Neural cell (in vitro differentiated cells): ENCODE data around the gene OGFOD1. TPM values are rescaled to one million over a fixed set of nuclear protein-coding genes. Genes with fewer than 3 reads are reported as not detected.

ENCODE experiments used
- H2AFZ ChIP-seq: fragments of 200-600, 300-800 bp; sonication (generic), shearing (Covaris generic); 2 replicates; pipeline ENCODE4 v1.6.0; 2014; ENCODE audit warnings: low read depth, mild to moderate bottlenecking, antibody characterized with exemption, low read length, moderate library complexity
- H3F3A ChIP-seq: fragments of 200-600 bp; shearing (Covaris generic); 2 replicates; pipeline ENCODE4 v1.6.1; 2016; ENCODE audit warnings: mild to moderate bottlenecking, moderate library complexity, mixed read lengths, antibody characterized with exemption, low read length; ENCODE audit not compliant: insufficient read depth, poor library complexity, severe bottlenecking
- H3K27ac ChIP-seq: fragments of 200-600, 300-800 bp; sonication (generic), shearing (Covaris generic); 2 replicates; pipeline ENCODE4 v1.5.1; 2014; ENCODE audit warnings: mild to moderate bottlenecking, low read length, moderate library complexity
- H3K27me3 ChIP-seq: fragments of 300-800, 200-600 bp; sonication (generic), shearing (Covaris generic); 2 replicates; pipeline ENCODE4 v1.6.0; 2014; ENCODE audit warnings: mild to moderate bottlenecking, low read depth, low read length, moderate library complexity; ENCODE audit not compliant: insufficient read depth
- H3K36me3 ChIP-seq: fragments of 300-800, 200-600 bp; sonication (generic), shearing (Covaris generic); 2 replicates; pipeline ENCODE4 v1.5.1; 2014; ENCODE audit warnings: mild to moderate bottlenecking, antibody characterized with exemption, low read length, moderate library complexity; ENCODE audit not compliant: insufficient read depth
- H3K4me2 ChIP-seq: fragments of 300-800, 200-600 bp; sonication (generic), shearing (Covaris generic); 2 replicates; pipeline ENCODE4 v1.6.0; 2014; ENCODE audit warnings: mild to moderate bottlenecking, low read length
- H3K4me3 ChIP-seq: fragments of 300-800, 200-600 bp; sonication (generic), shearing (Covaris generic); 2 replicates; pipeline ENCODE4 v1.5.1; 2014; ENCODE audit warnings: mild to moderate bottlenecking, low read length, moderate library complexity
- H3K79me2 ChIP-seq: fragments of 200-600 bp; shearing (Covaris generic); replicated peaks from 2 replicates; pipeline ENCODE4 v1.6.0; 2014; ENCODE audit warnings: mild to moderate bottlenecking, low read length, moderate library complexity; ENCODE audit not compliant: insufficient read depth
- H3K9ac ChIP-seq: fragments of 300-800, 200-600 bp; sonication (generic), shearing (Covaris generic); 2 replicates; pipeline ENCODE4 v1.6.1; 2016; ENCODE audit warnings: mild to moderate bottlenecking, low read length, mixed read lengths
- H3K9me2 ChIP-seq: fragments of 200-600 bp; shearing (Covaris generic); 2 replicates; pipeline ENCODE4 v1.6.1; 2016; ENCODE audit warnings: mild to moderate bottlenecking, low read length, mixed read lengths; ENCODE audit not compliant: insufficient read depth
- H3K9me3 ChIP-seq: fragments of 200-600, 300-800 bp; sonication (generic), shearing (Covaris generic); 2 replicates; pipeline ENCODE4 v1.6.1; 2016; ENCODE audit warnings: mild to moderate bottlenecking, mixed run types, low read length, moderate library complexity, mixed read lengths
- H4K20me1 ChIP-seq: fragments of 200-600 bp; shearing (Covaris generic); 2 replicates; pipeline ENCODE4 v1.6.1; 2016; ENCODE audit warnings: mild to moderate bottlenecking, mixed run types; ENCODE audit not compliant: insufficient read depth
- CTCF ChIP-seq: fragments of 450-650 bp; IDR thresholded peaks from 2 replicates; pipeline ENCODE4 v1.5.1; 2014; ENCODE audit warnings: antibody characterized with exemption, mild to moderate bottlenecking, moderate library complexity; ENCODE audit not compliant: poor library complexity, severe bottlenecking
- EP300 ChIP-seq: fragments of 450-650 bp; conservative IDR thresholded peaks from 2 replicates; pipeline ENCODE4 v1.6.1; 2014; ENCODE audit warnings: antibody characterized with exemption, mild to moderate bottlenecking, moderate library complexity; ENCODE audit not compliant: poor library complexity, severe bottlenecking
- EZH2 ChIP-seq: fragments of 200-600, 300-800 bp; shearing (Covaris generic), sonication (generic); IDR thresholded peaks from 2 replicates; pipeline ENCODE4 v1.6.1; 2014; ENCODE audit warnings: antibody characterized with exemption, low read length, borderline replicate concordance, mild to moderate bottlenecking; ENCODE audit not compliant: insufficient read depth, poor library complexity, severe bottlenecking
- MXI1 ChIP-seq: fragments of 450-650 bp; conservative IDR thresholded peaks from 2 replicates; pipeline ENCODE4 v1.6.1; 2014; ENCODE audit warnings: antibody characterized with exemption, mild to moderate bottlenecking; ENCODE audit not compliant: poor library complexity, severe bottlenecking
- POLR2AphosphoS5 ChIP-seq: IDR thresholded peaks from 2 replicates; pipeline ENCODE4 v1.6.1; 2012
- RAD21 ChIP-seq: fragments of 450-650 bp; conservative IDR thresholded peaks from 2 replicates; pipeline ENCODE4 v1.6.1; 2014; ENCODE audit warnings: antibody characterized with exemption, mild to moderate bottlenecking, moderate library complexity
- REST ChIP-seq: IDR thresholded peaks from 2 replicates; pipeline ENCODE4 v1.6.1; 2012; ENCODE audit warnings: borderline replicate concordance
- SMC3 ChIP-seq: fragments of 450-650 bp; conservative IDR thresholded peaks from 2 replicates; pipeline ENCODE4 v1.6.1; 2014; ENCODE audit warnings: antibody characterized with exemption, mild to moderate bottlenecking, moderate library complexity; ENCODE audit not compliant: poor library complexity
- TAF1 ChIP-seq: IDR thresholded peaks from 2 replicates; pipeline ENCODE4 v1.6.1; 2012; ENCODE audit warnings: low read depth
- polyA plus RNA-seq: library from polyadenylated mRNA; depleted of rRNA; stranded (reverse); fragments of >200 nt; gene quantifications from 2 replicates; pipeline ENCODE4 v1.2.3, GENCODE V29; 2014

Gene OGFOD1
- polyA plus RNA-seq, 1 donor from 2014 or later: 35.6 TPM

GRCh38 chr16:56505181-56505580, 53.8 kb downstream of the OGFOD1 start:
- Histone ChIP-seq H3K4me2 (no peak overlapping the region), H3K27me3 (no peaks in the 10 kb centered on the region), H2AFZ (no peak overlapping the region), H3K4me3 (no peak overlapping the region), H3K27ac (no peak overlapping the region), H4K20me1 (no peaks in the 10 kb centered on the region), H3K9me3 (no peaks in the 10 kb centered on the region), H3F3A (no peaks in the 10 kb centered on the region), H3K9me2 (no peaks in the 10 kb centered on the region), H3K9ac (no peak overlapping the region), H3K36me3 (peaks cover 23% of the 10 kb centered on the region), H3K79me2 (no peaks in the 10 kb centered on the region)
- TF ChIP-seq EZH2 (no peak), RAD21 (no peak), SMC3 (no peak), CTCF (no peak), REST (no peak), EP300 (no peak), MXI1 (no peak), TAF1 (no peak), POLR2AphosphoS5 (no peak)

GRCh38 chr16:56506941-56507340, 55.6 kb downstream of the OGFOD1 start:
- H3K4me2 ChIP-seq: no peak overlapping the region
- H4K20me1 ChIP-seq: no peaks in the 10 kb centered on the region
- no peaks in the 10 kb centered on the region for H3K9me3 ChIP-seq
- no peaks in the 10 kb centered on the region for H3F3A ChIP-seq
- H3K9ac ChIP-seq: no peak overlapping the region
- no peaks in the 10 kb centered on the region for H3K27me3 ChIP-seq
- no peak overlapping the region for H2AFZ ChIP-seq
- no peak overlapping the region for H3K4me3 ChIP-seq
- no peak overlapping the region for H3K27ac ChIP-seq
- H3K36me3 ChIP-seq: peaks cover 23% of the 10 kb centered on the region
- H3K79me2 ChIP-seq: no peaks in the 10 kb centered on the region
- no peaks in the 10 kb centered on the region for H3K9me2 ChIP-seq
- no peak for TF ChIP-seq POLR2AphosphoS5
- no peak for TF ChIP-seq EP300
- no peak for TF ChIP-seq SMC3
- no peak for TF ChIP-seq EZH2
- TF ChIP-seq RAD21: no peak
- no peak for TF ChIP-seq CTCF
- no peak for TF ChIP-seq MXI1
- TF ChIP-seq REST: no peak
- TF ChIP-seq TAF1: no peak
